Spleen (tissue), 11 donors: ENCODE data around the gene CSMD2. TPM values are rescaled to one million over a fixed set of nuclear protein-coding genes. Genes with fewer than 3 reads are reported as not detected.

ENCODE experiments used
- DNase-seq: peaks from one replicate; pipeline ENCODE4 v3.0.0-alpha.2; 2020
- H3K27ac ChIP-seq, 8 donors: fragments of 200-600 bp; sonication (generic) in 7 of 8; 1 replicate in 4 of 8; 2 replicates in 4 of 8; pipeline versions ENCODE4 v1.5.0 to v1.8.0; 2016 to 2021; ENCODE audit warnings: inconsistent platforms in 4 of 8, mild to moderate bottlenecking in 4 of 8, moderate library complexity in 1 of 8
- H3K27me3 ChIP-seq, 7 donors: fragments of 200-600 bp; sonication (generic) in 6 of 7; replicated peaks in 1 of 7; 1 replicate in 4 of 7; 2 replicates in 3 of 7; pipeline versions ENCODE4 v1.5.0 to v1.8.0; 2016 to 2021; ENCODE audit warnings: inconsistent platforms in 3 of 7, mild to moderate bottlenecking in 1 of 7
- H3K36me3 ChIP-seq, 6 donors: fragments of 200-600 bp; sonication (generic) in 5 of 6; 1 replicate in 4 of 6; 2 replicates in 2 of 6; pipeline versions ENCODE4 v1.5.0 to v1.8.0; 2016 to 2021; ENCODE audit warnings: inconsistent platforms in 2 of 6
- H3K4me1 ChIP-seq, 6 donors: fragments of 200-600 bp; sonication (generic) in 5 of 6; 1 replicate in 3 of 6; 2 replicates in 3 of 6; pipeline versions ENCODE4 v1.5.0 to v1.8.0; 2016 to 2021; ENCODE audit warnings: inconsistent platforms in 3 of 6
- H3K4me3 ChIP-seq, 8 donors: fragments of 200-600 bp; sonication (generic) in 7 of 8; 1 replicate in 4 of 8; 2 replicates in 4 of 8; pipeline versions ENCODE4 v1.5.0 to v1.8.0; 2016 to 2021; ENCODE audit warnings: inconsistent platforms in 4 of 8, mild to moderate bottlenecking in 4 of 8, moderate library complexity in 2 of 8
- H3K9me3 ChIP-seq, 8 donors: fragments of 200-600 bp; sonication (generic) in 7 of 8; 1 replicate in 4 of 8; 2 replicates in 4 of 8; pipeline versions ENCODE4 v1.5.0 to v1.8.0; 2016 to 2021; ENCODE audit warnings: inconsistent platforms in 4 of 8
- POLR2A ChIP-seq, 3 donors: fragments of 450-650 bp; IDR thresholded peaks; one replicate each; pipeline ENCODE4 v1.5.1; 2017; ENCODE audit warnings: antibody characterized with exemption in 3 of 3, mild to moderate bottlenecking in 1 of 3
- POLR2AphosphoS5 ChIP-seq, 3 donors: sonication (generic); formaldehyde crosslinking; IDR thresholded peaks; one replicate each; pipeline ENCODE4 v1.5.1; 2017; ENCODE audit warnings: antibody characterized with exemption in 3 of 3
- WGBS, 5 donors: extraction: QIAGEN DNeasy Blood & Tissue Kit in 3 of 5; methylation state at CpG; one replicate each; pipeline versions ENCODE4 v1.1.5 to v1.1.7; 2013 to 2018; 5-methylcytosine and 5-hydroxymethylcytosine counted together
- intact Hi-C: fragments of 100-400 bp; cut with DNase I; formaldehyde crosslinking; loops from one replicate; pipeline ENCODE4 v1.15.0; 2023; ENCODE audit warnings: low total_unique reads
- polyA plus RNA-seq, 3 donors: library from polyadenylated mRNA; stranded (reverse); fragments of 200-250 nt; gene quantifications; one replicate each; pipeline ENCODE4 v1.2.1, GENCODE V29; 2013
- total RNA-seq, 7 donors: library from RNA; depleted of rRNA in 3 of 7; stranded (reverse); fragments of >200 nt in 3 of 7; fragmentation: NEBNext Ultra II Directional in 4 of 7; extraction: Animal tissue kit (Norgen Biotek cat#: 25700) in 4 of 7; gene quantifications; one replicate each; pipeline versions ENCODE4 v1.1.0 to v1.2.1, GENCODE V29; 2016 to 2021
- TF ChIP-seq, protein P1 (sequence below), 11 experiments: fragments of 200-600 bp in 7 of 11; fragments of 450-650 bp in 4 of 11; sonication (generic) in 4 of 11; IDR thresholded peaks in 8 of 11; conservative IDR thresholded peaks in 3 of 11; 1 replicate in 7 of 11; 2 replicates in 4 of 11; pipeline versions ENCODE4 v1.4.0 to v1.8.0; 2016 to 2021; ENCODE audit warnings: antibody characterized with exemption in 11 of 11, inconsistent platforms in 4 of 11, mild to moderate bottlenecking in 1 of 11
- donor health status: healthy with polysubstance abuse.
- donor health status: DM: no; HTN: no; CAD: no; lungs with moderate emphysema.
- donor health status: DM: no; HTN: no; CAD: no.
- donor health status: Bipolar disorder and iron deficiency.
- donor health status: healthy.
- donor health status: DM: no; HTN: no; CAD: no.
- donor health status: DM: yes; HTN: yes; CAD: no.

The CSMD2 gene
- total and polyA plus RNA-seq, 10 donors = 0.12 to 2.7 (median 0.96) TPM

DNA sequence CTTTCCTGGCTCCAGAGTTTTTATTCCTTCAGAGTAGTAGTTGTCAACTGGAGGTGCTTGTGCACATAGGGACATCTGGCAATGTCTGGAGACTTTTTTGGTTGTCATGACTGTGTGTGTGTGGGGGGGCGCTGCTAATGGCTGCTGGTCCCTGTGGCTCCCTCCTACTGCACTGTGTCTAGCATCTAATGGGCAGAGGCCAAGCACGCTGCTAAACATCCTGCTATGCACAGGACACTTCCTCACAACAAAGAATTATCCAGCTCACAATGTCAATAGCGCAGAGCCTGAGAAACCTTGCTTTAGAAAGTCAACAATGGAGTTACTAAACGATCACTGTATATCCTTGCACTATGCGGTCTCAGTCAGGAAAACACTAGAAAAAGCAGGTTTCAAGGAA is 320.9 kb downstream of the CSMD2 start:
- no peaks in the 10 kb centered on the region for H3K4me1 ChIP-seq
- no peak for DNase-seq
- H3K9me3 ChIP-seq = no peaks in the 10 kb centered on the region
- no peak overlapping the region for H3K4me3 ChIP-seq
- TF ChIP-seq POLR2A (IDR thresholded peaks at IDR 0.05) (no peak), POLR2AphosphoS5 (IDR thresholded peaks at IDR 0.05) (no peak)
- TF ChIP-seq, protein P1, sequence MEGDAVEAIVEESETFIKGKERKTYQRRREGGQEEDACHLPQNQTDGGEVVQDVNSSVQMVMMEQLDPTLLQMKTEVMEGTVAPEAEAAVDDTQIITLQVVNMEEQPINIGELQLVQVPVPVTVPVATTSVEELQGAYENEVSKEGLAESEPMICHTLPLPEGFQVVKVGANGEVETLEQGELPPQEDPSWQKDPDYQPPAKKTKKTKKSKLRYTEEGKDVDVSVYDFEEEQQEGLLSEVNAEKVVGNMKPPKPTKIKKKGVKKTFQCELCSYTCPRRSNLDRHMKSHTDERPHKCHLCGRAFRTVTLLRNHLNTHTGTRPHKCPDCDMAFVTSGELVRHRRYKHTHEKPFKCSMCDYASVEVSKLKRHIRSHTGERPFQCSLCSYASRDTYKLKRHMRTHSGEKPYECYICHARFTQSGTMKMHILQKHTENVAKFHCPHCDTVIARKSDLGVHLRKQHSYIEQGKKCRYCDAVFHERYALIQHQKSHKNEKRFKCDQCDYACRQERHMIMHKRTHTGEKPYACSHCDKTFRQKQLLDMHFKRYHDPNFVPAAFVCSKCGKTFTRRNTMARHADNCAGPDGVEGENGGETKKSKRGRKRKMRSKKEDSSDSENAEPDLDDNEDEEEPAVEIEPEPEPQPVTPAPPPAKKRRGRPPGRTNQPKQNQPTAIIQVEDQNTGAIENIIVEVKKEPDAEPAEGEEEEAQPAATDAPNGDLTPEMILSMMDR (IDR thresholded peaks at IDR 0.05 in 8 of 11, conservative IDR thresholded peaks at IDR 0.05 in 3 of 11) = no peak
- no peak overlapping the region for H3K27ac ChIP-seq
- H3K27me3 ChIP-seq = peaks cover 0 to 7% (median 0%) of the 10 kb centered on the region in 7 donors
- 68 to 87% (median 72%) methylated on average over 5 of the region's 5 CpGs for WGBS, 5 donors
- intact Hi-C loops = no loop called here
- no peaks in the 10 kb centered on the region for H3K36me3 ChIP-seq

DNA sequence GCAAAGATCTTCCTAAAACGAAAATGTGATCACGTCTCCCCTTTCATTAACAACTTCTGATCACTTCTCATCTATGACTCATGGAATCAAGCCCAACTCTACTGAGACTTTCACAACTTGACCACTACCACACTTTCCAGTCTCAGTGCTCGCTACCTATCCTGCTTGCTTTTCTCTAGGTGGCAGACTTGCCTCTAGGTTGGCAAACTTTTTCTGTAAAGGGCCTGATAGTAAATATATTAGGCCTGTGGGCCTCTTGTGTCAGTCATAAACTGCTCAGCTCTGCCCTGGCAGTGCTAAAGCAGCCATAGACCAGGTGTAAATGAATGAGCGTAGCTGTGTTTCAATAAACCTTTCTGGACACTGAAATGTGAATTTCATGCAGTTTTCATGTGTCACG is 322.7 kb downstream of the CSMD2 start:
- H3K36me3 ChIP-seq = no peaks in the 10 kb centered on the region
- no peak for TF ChIP-seq POLR2AphosphoS5 (IDR thresholded peaks at IDR 0.05)
- TF ChIP-seq POLR2A (IDR thresholded peaks at IDR 0.05) = no peak
- TF ChIP-seq, protein P1 (IDR thresholded peaks at IDR 0.05 in 8 of 11, conservative IDR thresholded peaks at IDR 0.05 in 3 of 11) = no peak
- no peaks in the 10 kb centered on the region for H3K4me1 ChIP-seq
- WGBS, 5 donors = 81 to 92% (median 83%) methylated on average over 5 of the region's 5 CpGs
- intact Hi-C loops = no loop called here
- H3K27ac ChIP-seq = no peak overlapping the region
- no peaks in the 10 kb centered on the region for H3K9me3 ChIP-seq
- H3K4me3 ChIP-seq = no peak overlapping the region
- DNase-seq = no peak
- no peaks in the 10 kb centered on the region for H3K27me3 ChIP-seq

DNA sequence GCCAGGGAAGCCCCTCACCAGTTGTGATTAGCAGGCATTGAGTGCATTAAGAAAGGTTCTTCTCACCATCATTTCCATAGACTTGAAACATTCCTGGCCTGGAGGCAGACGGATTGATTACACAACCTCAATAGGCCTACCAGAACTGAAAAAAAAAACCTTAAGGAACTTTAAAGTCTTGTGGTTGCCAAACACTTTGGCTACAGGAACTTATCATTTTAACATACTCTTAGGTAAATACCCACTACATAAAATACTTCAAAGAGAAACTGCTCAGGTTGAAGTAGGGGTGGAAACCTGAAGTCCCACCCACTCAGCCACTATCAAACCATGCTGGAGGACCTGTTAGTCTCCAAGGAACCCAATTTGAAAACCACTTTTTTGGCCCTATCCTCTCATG is 323.5 kb downstream of the CSMD2 start:
- no peaks in the 10 kb centered on the region for H3K36me3 ChIP-seq
- no peak overlapping the region for H3K4me3 ChIP-seq
- WGBS, 5 donors = 57 to 85% (median 65%) methylated on average over 1 of the region's 1 CpG
- DNase-seq = no peak
- intact Hi-C loops = no loop called here
- H3K27ac ChIP-seq = no peak overlapping the region
- peaks cover 0 to 7% (median 0%) of the 10 kb centered on the region in 8 donors for H3K9me3 ChIP-seq
- no peaks in the 10 kb centered on the region for H3K27me3 ChIP-seq
- no peaks in the 10 kb centered on the region for H3K4me1 ChIP-seq
- TF ChIP-seq, protein P1 (IDR thresholded peaks at IDR 0.05 in 8 of 11, conservative IDR thresholded peaks at IDR 0.05 in 3 of 11) = no peak
- no peak for TF ChIP-seq POLR2AphosphoS5 (IDR thresholded peaks at IDR 0.05)
- TF ChIP-seq POLR2A (IDR thresholded peaks at IDR 0.05) = no peak

GRCh38 chr1:33837635-33838034 is 327.4 kb downstream of the CSMD2 start:
- DNase-seq = no peak
- WGBS, 5 donors = 85 to 92% (median 90%) methylated on average over 3 of the region's 3 CpGs
- Histone ChIP-seq H3K36me3 (no peaks in the 10 kb centered on the region), H3K4me1 (no peaks in the 10 kb centered on the region), H3K27ac (no peak overlapping the region), H3K4me3 (no peak overlapping the region), H3K27me3 (no peaks in the 10 kb centered on the region), H3K9me3 (peaks cover 0 to 11% (median 0%) of the 10 kb centered on the region in 8 donors)
- TF ChIP-seq, protein P1 (IDR thresholded peaks at IDR 0.05 in 8 of 11, conservative IDR thresholded peaks at IDR 0.05 in 3 of 11) = no peak
- TF ChIP-seq POLR2AphosphoS5 (IDR thresholded peaks at IDR 0.05) (no peak), POLR2A (IDR thresholded peaks at IDR 0.05) (no peak)
- intact Hi-C loops = no loop called here
